IMR-90 (cell line): ENCODE data around the gene COPZ1. TPM values are rescaled to one million over a fixed set of nuclear protein-coding genes. Genes with fewer than 3 reads are reported as not detected.
A peak's percentile ranks its signal among the peaks of the same experiment; 100 is the strongest.

ENCODE experiments used
- ATAC-seq: fragments of 200-7000 bp; cut with Tn5 transposase; 2 replicates; pipeline ENCODE4 v1.9.1; 2020; ENCODE audit warnings: low read depth, mild to moderate bottlenecking, moderate library complexity
- BruUV-seq: library from RNA; stranded (reverse); fragments of 400-500 nt; replicated peaks from 2 replicates; lab custom pipeline; 2021; lab: Mats Ljungman, UMichigan
- CTCF ChIA-PET: fragments of 300-600 bp; formaldehyde crosslinking; extraction: SDS; loops from one replicate; lab custom pipeline; 2021; ENCODE audit warnings: antibody characterized with exemption; lab: Yijun Ruan, JAX
- POLR2A ChIA-PET: fragments of 300-600 bp; sonication (Branson Sonifier 250); formaldehyde crosslinking; loops from one replicate; lab custom pipeline; 2022; ENCODE audit warnings: antibody characterized with exemption; ENCODE audit not compliant: unreplicated experiment; lab: Charles Lee
- DNase-seq: peaks from one replicate; pipeline ENCODE4 v3.0.0; 2013
- H2AFZ ChIP-seq: replicated peaks from 2 replicates; pipeline ENCODE3; 2013; ENCODE audit warnings: low read length, mild to moderate bottlenecking; ENCODE audit not compliant: poor library complexity
- H2AK5ac ChIP-seq: 2 replicates; pipeline ENCODE4 v1.6.1; 2013; ENCODE audit warnings: low read depth, low read length, inconsistent platforms
- H2AK9ac ChIP-seq: replicated peaks from 2 replicates; pipeline ENCODE3; 2013; ENCODE audit warnings: mild to moderate bottlenecking, low read depth, low read length, moderate library complexity; ENCODE audit not compliant: poor library complexity
- H2BK120ac ChIP-seq: 2 replicates; pipeline ENCODE4 v1.6.1; 2013; ENCODE audit warnings: low read depth, low read length, inconsistent platforms
- H2BK15ac ChIP-seq: 3 replicates; pipeline ENCODE4 v1.6.1; 2013; ENCODE audit warnings: low read depth, low read length, inconsistent platforms
- H2BK20ac ChIP-seq: 2 replicates; pipeline ENCODE4 v1.6.1; 2013; ENCODE audit warnings: low read depth, mild to moderate bottlenecking, inconsistent platforms, low read length, moderate library complexity
- H2BK5ac ChIP-seq: 2 replicates; pipeline ENCODE4 v1.6.1; 2013; ENCODE audit warnings: mild to moderate bottlenecking, low read depth, low read length, inconsistent platforms; ENCODE audit not compliant: poor library complexity, severe bottlenecking
- H3K14ac ChIP-seq: replicated peaks from 2 replicates; pipeline ENCODE4 v1.6.1; 2013; ENCODE audit warnings: low read depth, low read length, inconsistent platforms
- H3K18ac ChIP-seq: 2 replicates; pipeline ENCODE4 v1.6.1; 2013; ENCODE audit warnings: low read depth, low read length, control low read depth
- H3K23ac ChIP-seq: 2 replicates; pipeline ENCODE4 v1.6.1; 2013; ENCODE audit warnings: low read depth, low read length, inconsistent platforms
- H3K27ac ChIP-seq: 2 replicates; pipeline ENCODE4 v1.5.1; 2013; ENCODE audit warnings: mild to moderate bottlenecking, control low read depth, low read length; ENCODE audit not compliant: insufficient read depth
- H3K27me3 ChIP-seq: 2 replicates; pipeline ENCODE4 v1.6.1; 2013; ENCODE audit warnings: low read length; ENCODE audit not compliant: control insufficient read depth, insufficient read depth
- H3K36me3 ChIP-seq: 2 replicates; pipeline ENCODE4 v1.6.1; 2013; ENCODE audit warnings: low read length, mixed read lengths; ENCODE audit not compliant: control insufficient read depth, insufficient read depth
- H3K4ac ChIP-seq: 2 replicates; pipeline ENCODE4 v1.6.1; 2013; ENCODE audit warnings: low read depth, low read length, inconsistent platforms
- H3K4me1 ChIP-seq: 2 replicates; pipeline ENCODE4 v1.6.1; 2013; ENCODE audit warnings: low read length, mixed read lengths; ENCODE audit not compliant: control insufficient read depth, insufficient read depth
- H3K4me2 ChIP-seq: 2 replicates; pipeline ENCODE4 v1.6.1; 2013; ENCODE audit warnings: low read depth, mild to moderate bottlenecking, control low read depth, low read length, moderate library complexity
- H3K4me3 ChIP-seq: 2 replicates; pipeline ENCODE4 v1.5.1; 2013; ENCODE audit warnings: low read depth, mild to moderate bottlenecking, control low read depth, low read length, moderate library complexity; ENCODE audit not compliant: insufficient read depth
- H3K56ac ChIP-seq: 2 replicates; pipeline ENCODE4 v1.6.1; 2013; ENCODE audit warnings: low read length, inconsistent platforms; ENCODE audit not compliant: insufficient read depth; ENCODE audit errors: extremely low read depth
- H3K79me1 ChIP-seq, 2 experiments: 2 replicates each; pipeline ENCODE4 v1.6.1; 2013; ENCODE audit warnings: low read length in 2 of 2, inconsistent platforms in 1 of 2, low read depth in 1 of 2
- H3K9ac ChIP-seq: 2 replicates; pipeline ENCODE4 v1.6.1; 2013; ENCODE audit warnings: low read depth, low read length, control low read depth
- H3K9me1 ChIP-seq: 2 replicates; pipeline ENCODE4 v1.6.1; 2013; ENCODE audit warnings: low read length, inconsistent platforms; ENCODE audit not compliant: insufficient read depth
- H3K9me3 ChIP-seq: 2 replicates; pipeline ENCODE4 v1.6.1; 2013; ENCODE audit warnings: low read length; ENCODE audit not compliant: control insufficient read depth, insufficient read depth
- H4K20me1 ChIP-seq: 2 replicates; pipeline ENCODE4 v1.6.1; 2013; ENCODE audit warnings: low read length, inconsistent platforms; ENCODE audit not compliant: insufficient read depth
- H4K5ac ChIP-seq: 2 replicates; pipeline ENCODE4 v1.6.1; 2013; ENCODE audit warnings: mild to moderate bottlenecking, low read depth, low read length, control low read depth
- H4K8ac ChIP-seq, 2 experiments: 2 replicates each; pipeline ENCODE4 v1.6.1; 2013; ENCODE audit warnings: low read depth in 2 of 2, low read length in 2 of 2, control low read depth in 1 of 2, inconsistent platforms in 1 of 2
- H4K91ac ChIP-seq: 2 replicates; pipeline ENCODE4 v1.6.1; 2013; ENCODE audit warnings: low read depth, low read length, inconsistent platforms; ENCODE audit not compliant: insufficient read depth
- BHLHE40 ChIP-seq: fragments of 150-350 bp; IDR thresholded peaks from 2 replicates; pipeline ENCODE4 v1.6.1; 2016; ENCODE audit warnings: mild to moderate bottlenecking, low read depth, low read length
- CHD1 ChIP-seq: IDR thresholded peaks from 2 replicates; pipeline ENCODE4 v1.6.1; 2012; ENCODE audit warnings: low read depth, low read length, improper control_type of control experiment
- FOS ChIP-seq: fragments of 150-350 bp; IDR thresholded peaks from 2 replicates; pipeline ENCODE4 v1.6.1; 2016; ENCODE audit warnings: low read depth, low read length
- MAFK ChIP-seq: IDR thresholded peaks from 2 replicates; pipeline ENCODE4 v1.6.1; 2012; ENCODE audit warnings: low read depth, low read length, improper control_type of control experiment
- NFE2L2 ChIP-seq: fragments of 150-350 bp; IDR thresholded peaks from 2 replicates; pipeline ENCODE4 v1.6.1; 2016; ENCODE audit warnings: low read depth, mild to moderate bottlenecking, low read length
- POLR2A ChIP-seq: IDR thresholded peaks from 2 replicates; pipeline ENCODE4 v1.6.1; 2012; ENCODE audit warnings: mild to moderate bottlenecking, low read depth, low read length
- RAD21 ChIP-seq: IDR thresholded peaks from 2 replicates; pipeline ENCODE4 v1.6.1; 2012; ENCODE audit warnings: low read length, improper control_type of control experiment
- RCOR1 ChIP-seq: IDR thresholded peaks from 2 replicates; pipeline ENCODE4 v1.6.1; 2012; ENCODE audit warnings: mild to moderate bottlenecking, low read length, improper control_type of control experiment; ENCODE audit not compliant: insufficient replicate concordance
- RFX5 ChIP-seq: IDR thresholded peaks from 2 replicates; pipeline ENCODE4 v1.8.0; 2012; ENCODE audit warnings: low read depth, mild to moderate bottlenecking, low read length, moderate library complexity
- SMC3 ChIP-seq: fragments of 150-350 bp; IDR thresholded peaks from 2 replicates; pipeline ENCODE4 v1.6.1; 2016; ENCODE audit warnings: low read depth, mild to moderate bottlenecking, antibody characterized with exemption, low read length, moderate library complexity
- WGBS, 2 experiments: methylation state at CpG; one replicate each; pipeline versions ENCODE4 v1.1.5 to v1.1.7; 2013; ENCODE audit warnings: missing lambda C conversion rate in 2 of 2; ENCODE audit not compliant: insufficient read length in 1 of 2; ENCODE audit errors: extremely low coverage in 2 of 2; 5-methylcytosine and 5-hydroxymethylcytosine counted together
- dilution Hi-C: fragments of 300-500 bp; cut with HindIII; formaldehyde crosslinking; loops from one replicate; pipeline ENCODE4 v1.14.3; 2018; ENCODE audit warnings: low sequenced_read_pairs; ENCODE audit not compliant: unreplicated experiment
- in situ Hi-C: fragments of 300-500 bp; cut with MboI; formaldehyde crosslinking; loops from 3 replicates; pipeline ENCODE4 v1.14.3; 2019; ENCODE audit warnings: low sequenced_read_pairs, inconsistent platforms, mixed read lengths
- intact Hi-C: fragments of 100-400 bp; cut with micrococcal nuclease; formaldehyde crosslinking; loops from 2 replicates; pipeline ENCODE4 v1.10.0; 2022
- polyA plus RNA-seq, 3 experiments: library from polyadenylated mRNA; depleted of rRNA; stranded (reverse); fragments of >200 nt; gene quantifications; 2 replicates each; pipeline ENCODE4 v1.2.3, GENCODE V29; 2012; ENCODE audit warnings: low replicate concordance in 1 of 3
- total RNA-seq: library from RNA; depleted of rRNA; stranded (reverse); fragments of >200 nt; gene quantifications from 2 replicates; pipeline ENCODE4 v1.2.3, GENCODE V29; 2012
- TF ChIP-seq, protein P1 (sequence below): fragments of 150-350 bp; IDR thresholded peaks from 2 replicates; pipeline ENCODE4 v1.6.1; 2017; ENCODE audit warnings: mild to moderate bottlenecking, antibody characterized with exemption, low read length, low read depth
- TF ChIP-seq, protein P2 (sequence below): conservative IDR thresholded peaks from 2 replicates; pipeline ENCODE4 v1.5.1; 2012; ENCODE audit warnings: mild to moderate bottlenecking, low read depth, low read length, improper control_type of control experiment
- TF ChIP-seq, protein P3 (sequence below): fragments of 150-350 bp; IDR thresholded peaks from 2 replicates; pipeline ENCODE4 v1.6.1; 2016; ENCODE audit warnings: low read depth, mild to moderate bottlenecking, low read length, moderate library complexity, borderline replicate concordance

The COPZ1 gene
- total and polyA plus RNA-seq, 2 of the 4 experiments (the other 2 are of a cell fraction) = 187 to 382 TPM

DNA sequence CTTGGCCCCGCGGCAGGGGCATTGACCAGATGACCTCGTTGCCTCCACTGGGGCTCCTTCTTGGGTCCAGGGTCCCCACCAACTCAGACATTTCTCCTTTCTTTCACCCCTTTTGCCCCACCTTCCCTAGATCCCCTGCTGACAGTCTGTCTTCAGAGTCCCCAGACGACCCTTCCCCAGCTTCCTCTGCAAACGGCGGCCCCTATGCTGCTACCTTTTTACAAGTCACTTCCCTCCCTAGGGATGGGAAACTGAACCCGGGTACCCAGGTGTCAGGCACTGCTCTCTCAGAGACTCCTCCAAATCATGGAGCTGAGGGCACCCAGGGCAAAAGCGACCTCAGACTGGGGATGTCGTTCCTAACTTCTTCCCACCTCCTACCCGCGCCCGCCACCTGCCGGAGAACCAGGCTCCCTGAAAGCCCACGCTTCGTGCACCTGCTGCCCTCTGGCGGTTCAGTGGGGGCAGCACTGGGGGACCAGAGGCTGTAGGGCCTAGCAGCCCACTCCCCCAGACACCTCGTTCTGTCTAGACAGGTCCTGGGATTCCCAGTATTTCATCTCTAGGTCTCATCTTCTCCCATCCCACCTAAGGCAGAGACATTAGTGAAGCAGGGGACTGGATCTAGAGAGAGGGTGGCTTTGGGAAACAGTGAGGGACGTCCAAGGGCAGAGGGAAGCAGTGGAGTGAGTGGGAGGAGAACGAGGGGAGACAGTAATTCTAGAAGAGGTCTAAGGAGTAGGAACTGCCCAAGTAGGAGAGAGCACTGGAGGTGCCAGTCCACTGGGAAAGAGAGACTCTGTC lies 54.7 kb downstream of the COPZ1 start (continued):
- TF ChIP-seq NFE2L2 = no peak
- peak; percentile 89 for TF ChIP-seq SMC3
- TF ChIP-seq RCOR1 = no peak
- no peak for TF ChIP-seq POLR2A

DNA sequence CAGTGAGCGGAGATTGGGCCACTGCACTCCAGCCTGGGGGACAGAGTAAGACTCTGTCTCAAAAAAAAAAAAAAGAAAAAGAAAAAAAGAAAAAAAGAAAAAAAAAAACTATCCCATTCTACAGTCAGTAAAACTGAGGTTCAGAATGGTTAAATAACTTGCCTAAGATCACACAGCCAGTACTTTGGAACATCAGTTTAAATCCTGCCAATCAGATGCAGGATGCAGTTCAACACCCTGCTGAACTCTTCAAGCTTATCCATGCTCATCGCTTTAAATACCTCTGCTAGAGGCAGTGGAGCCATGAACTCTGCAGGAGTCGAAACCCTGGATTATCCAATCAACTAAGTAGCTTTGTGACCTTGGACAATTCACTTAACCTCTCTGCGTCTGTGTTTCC lies 56.2 kb downstream of the COPZ1 start:
- Histone ChIP-seq H2AFZ (no peak overlapping the region), H2AK5ac (no peak overlapping the region), H3K79me1 (peaks cover 0 to 6% of the 10 kb centered on the region in 2 experiments; a peak in 1 of 4 replicates), H4K91ac (no peak overlapping the region), H3K4me2 (no peak overlapping the region), H4K5ac (no peak overlapping the region), H3K23ac (no peak overlapping the region), H3K4ac (no peak overlapping the region), H3K9me3 (no peaks in the 10 kb centered on the region), H3K18ac (no peak overlapping the region), H2BK20ac (no peak overlapping the region), H3K14ac (no peak overlapping the region), H3K9me1 (no peaks in the 10 kb centered on the region; the same call in 1 of the 2 replicates), H2BK120ac (no peak overlapping the region), H3K4me3 (no peak overlapping the region), H3K27me3 (no peaks in the 10 kb centered on the region), H4K20me1 (peaks cover 4% of the 10 kb centered on the region; the same call in 1 of the 2 replicates), H2AK9ac (no peak overlapping the region), H2BK5ac (no peak overlapping the region), H3K56ac (no peak overlapping the region), H3K9ac (no peak overlapping the region), H4K8ac (no peak overlapping the region), H2BK15ac (0 out of 3 replicates have a peak overlapping the region, but pooled peaks have one; percentile 7), H3K27ac (no peak overlapping the region), H3K36me3 (no peaks in the 10 kb centered on the region), H3K4me1 (peaks cover 17% of the 10 kb centered on the region)
- intact Hi-C loops = no loop called here
- DNase-seq (no peak), ATAC-seq (no peak)
- CTCF ChIA-PET = interaction anchor here (0.7 to 1.9 kb wide), 3 partner anchors 10 to 106 kb away, joined by 4 to 9 read pairs (median 6); no protein-coding TSS in a partner anchor
- dilution Hi-C loops = no loop called here
- POLR2A ChIA-PET = no interaction called here
- BruUV-seq = no TSS peak
- in situ Hi-C loops = no loop called here
- no CpG with 5 or more reads among the region's 4 CpGs for WGBS, 2 experiments
- TF ChIP-seq, protein P1, sequence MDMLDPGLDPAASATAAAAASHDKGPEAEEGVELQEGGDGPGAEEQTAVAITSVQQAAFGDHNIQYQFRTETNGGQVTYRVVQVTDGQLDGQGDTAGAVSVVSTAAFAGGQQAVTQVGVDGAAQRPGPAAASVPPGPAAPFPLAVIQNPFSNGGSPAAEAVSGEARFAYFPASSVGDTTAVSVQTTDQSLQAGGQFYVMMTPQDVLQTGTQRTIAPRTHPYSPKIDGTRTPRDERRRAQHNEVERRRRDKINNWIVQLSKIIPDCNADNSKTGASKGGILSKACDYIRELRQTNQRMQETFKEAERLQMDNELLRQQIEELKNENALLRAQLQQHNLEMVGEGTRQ = no peak
- TF ChIP-seq BHLHE40 (no peak), MAFK (no peak), SMC3 (no peak), RFX5 (no peak), NFE2L2 (no peak), CHD1 (no peak), FOS (no peak), RAD21 (no peak)
- TF ChIP-seq, protein P2, sequence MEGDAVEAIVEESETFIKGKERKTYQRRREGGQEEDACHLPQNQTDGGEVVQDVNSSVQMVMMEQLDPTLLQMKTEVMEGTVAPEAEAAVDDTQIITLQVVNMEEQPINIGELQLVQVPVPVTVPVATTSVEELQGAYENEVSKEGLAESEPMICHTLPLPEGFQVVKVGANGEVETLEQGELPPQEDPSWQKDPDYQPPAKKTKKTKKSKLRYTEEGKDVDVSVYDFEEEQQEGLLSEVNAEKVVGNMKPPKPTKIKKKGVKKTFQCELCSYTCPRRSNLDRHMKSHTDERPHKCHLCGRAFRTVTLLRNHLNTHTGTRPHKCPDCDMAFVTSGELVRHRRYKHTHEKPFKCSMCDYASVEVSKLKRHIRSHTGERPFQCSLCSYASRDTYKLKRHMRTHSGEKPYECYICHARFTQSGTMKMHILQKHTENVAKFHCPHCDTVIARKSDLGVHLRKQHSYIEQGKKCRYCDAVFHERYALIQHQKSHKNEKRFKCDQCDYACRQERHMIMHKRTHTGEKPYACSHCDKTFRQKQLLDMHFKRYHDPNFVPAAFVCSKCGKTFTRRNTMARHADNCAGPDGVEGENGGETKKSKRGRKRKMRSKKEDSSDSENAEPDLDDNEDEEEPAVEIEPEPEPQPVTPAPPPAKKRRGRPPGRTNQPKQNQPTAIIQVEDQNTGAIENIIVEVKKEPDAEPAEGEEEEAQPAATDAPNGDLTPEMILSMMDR = no peak
- TF ChIP-seq, protein P3, sequence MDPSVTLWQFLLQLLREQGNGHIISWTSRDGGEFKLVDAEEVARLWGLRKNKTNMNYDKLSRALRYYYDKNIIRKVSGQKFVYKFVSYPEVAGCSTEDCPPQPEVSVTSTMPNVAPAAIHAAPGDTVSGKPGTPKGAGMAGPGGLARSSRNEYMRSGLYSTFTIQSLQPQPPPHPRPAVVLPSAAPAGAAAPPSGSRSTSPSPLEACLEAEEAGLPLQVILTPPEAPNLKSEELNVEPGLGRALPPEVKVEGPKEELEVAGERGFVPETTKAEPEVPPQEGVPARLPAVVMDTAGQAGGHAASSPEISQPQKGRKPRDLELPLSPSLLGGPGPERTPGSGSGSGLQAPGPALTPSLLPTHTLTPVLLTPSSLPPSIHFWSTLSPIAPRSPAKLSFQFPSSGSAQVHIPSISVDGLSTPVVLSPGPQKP = no peak
